Neuronal stem cell (in vitro differentiated cells): ENCODE results near the gene PIGT.
A peak's percentile ranks its signal among the peaks of the same experiment; 100 is the strongest.

Experiments
- DNase-seq: peaks from one replicate; pipeline ENCODE4 v3.0.0-alpha.2; 2013; ENCODE audit warnings: low spot score
- H2AFZ ChIP-seq: one replicate; pipeline ENCODE4 v1.6.1; 2013; ENCODE audit warnings: mild to moderate bottlenecking, low read length, inconsistent platforms
- H2AK5ac ChIP-seq: 2 replicates; pipeline ENCODE4 v1.6.1; 2013; ENCODE audit warnings: low read depth, mild to moderate bottlenecking, inconsistent platforms, low read length, moderate library complexity, mixed read lengths
- H2BK120ac ChIP-seq: 2 replicates; pipeline ENCODE4 v1.6.1; 2013; ENCODE audit warnings: low read depth, mild to moderate bottlenecking, inconsistent platforms, low read length, moderate library complexity, mixed read lengths
- H2BK12ac ChIP-seq: one replicate; pipeline ENCODE4 v1.6.1; 2013; ENCODE audit warnings: low read length, inconsistent platforms
- H2BK15ac ChIP-seq: 2 replicates; pipeline ENCODE4 v1.6.1; 2013; ENCODE audit warnings: mild to moderate bottlenecking, low read length, inconsistent platforms, mixed read lengths
- H2BK5ac ChIP-seq: one replicate; pipeline ENCODE4 v1.6.1; 2013; ENCODE audit warnings: inconsistent platforms, mild to moderate bottlenecking, low read length, moderate library complexity
- H3K14ac ChIP-seq: one replicate; pipeline ENCODE4 v1.6.1; 2013; ENCODE audit warnings: low read length, inconsistent platforms
- H3K18ac ChIP-seq: 2 replicates; pipeline ENCODE4 v1.6.1; 2013; ENCODE audit warnings: low read length, inconsistent platforms
- H3K23ac ChIP-seq: 2 replicates; pipeline ENCODE4 v1.6.1; 2013; ENCODE audit warnings: low read depth, mild to moderate bottlenecking, mixed read lengths, low read length, inconsistent platforms; ENCODE audit not compliant: poor library complexity
- H3K27ac ChIP-seq: replicated peaks from 3 replicates; pipeline ENCODE4 v1.5.1; 2013; ENCODE audit warnings: low read length, inconsistent platforms
- H3K27me3 ChIP-seq, 3 experiments: 2 replicates each; pipeline ENCODE4 v1.6.1; 2013; ENCODE audit warnings: low read length in 3 of 3, mild to moderate bottlenecking in 2 of 3, inconsistent platforms in 1 of 3, low read depth in 1 of 3, mixed read lengths in 1 of 3, moderate library complexity in 1 of 3; ENCODE audit not compliant: control insufficient read depth in 3 of 3, insufficient read depth in 3 of 3
- H3K36me3 ChIP-seq, 2 donors: replicated peaks in 1 of 2; 2 replicates each; pipeline ENCODE4 v1.6.1; 2013; ENCODE audit warnings: low read length in 2 of 2; ENCODE audit not compliant: control insufficient read depth in 2 of 2, insufficient read depth in 2 of 2
- H3K4ac ChIP-seq: 2 replicates; pipeline ENCODE4 v1.6.1; 2013; ENCODE audit warnings: inconsistent platforms, mild to moderate bottlenecking, low read length, moderate library complexity
- H3K4me1 ChIP-seq, 2 donors: 1 replicate in 1 of 2; 2 replicates in 1 of 2; pipeline ENCODE4 v1.6.1; 2013; ENCODE audit warnings: low read length in 2 of 2, low read depth in 1 of 2; ENCODE audit not compliant: control insufficient read depth in 2 of 2, insufficient read depth in 1 of 2
- H3K4me2 ChIP-seq: one replicate; pipeline ENCODE4 v1.6.1; 2013; ENCODE audit warnings: mild to moderate bottlenecking, low read length, inconsistent platforms; ENCODE audit not compliant: insufficient read depth, poor library complexity, severe bottlenecking
- H3K4me3 ChIP-seq, 2 donors: 2 replicates each; pipeline ENCODE4 v1.5.1; 2013; ENCODE audit warnings: low read length in 2 of 2, mild to moderate bottlenecking in 2 of 2, inconsistent platforms in 1 of 2, moderate library complexity in 1 of 2
- H3K79me1 ChIP-seq: one replicate; pipeline ENCODE4 v1.6.1; 2013; ENCODE audit warnings: low read depth, mild to moderate bottlenecking, inconsistent platforms, low read length, moderate library complexity
- H3K9ac ChIP-seq: one replicate; pipeline ENCODE4 v1.6.1; 2013; ENCODE audit warnings: mild to moderate bottlenecking, low read depth, low read length, inconsistent platforms; ENCODE audit not compliant: poor library complexity
- H3K9me3 ChIP-seq, 2 donors: replicated peaks in 1 of 2; 2 replicates each; pipeline versions ENCODE3 to v1.6.1; 2013; ENCODE audit warnings: low read length in 2 of 2, mild to moderate bottlenecking in 2 of 2, inconsistent platforms in 1 of 2, low read depth in 1 of 2, mixed read lengths in 1 of 2, moderate library complexity in 1 of 2; ENCODE audit not compliant: control insufficient read depth in 2 of 2, insufficient read depth in 1 of 2
- H4K8ac ChIP-seq: one replicate; pipeline ENCODE4 v1.6.1; 2013; ENCODE audit warnings: low read depth, mild to moderate bottlenecking, inconsistent platforms, low read length, moderate library complexity
- H4K91ac ChIP-seq: one replicate; pipeline ENCODE4 v1.6.1; 2013; ENCODE audit warnings: low read length, low read depth, mild to moderate bottlenecking, inconsistent platforms; ENCODE audit not compliant: poor library complexity
- WGBS, 2 donors: extraction: QIAGEN DNeasy Blood & Tissue Kit; methylation state at CpG; one replicate each; pipeline ENCODE4 v1.1.7; 2013; ENCODE audit warnings: missing lambda C conversion rate in 2 of 2, mixed read lengths in 1 of 2; ENCODE audit not compliant: insufficient read length in 2 of 2, insufficient replicate concordance in 1 of 2; ENCODE audit errors: extremely low coverage in 2 of 2; 5-methylcytosine and 5-hydroxymethylcytosine counted together

PIGT gene

GRCh38 chr20:45450097-45450818 lies 34.3 kb downstream of the PIGT start:
- no peak overlapping the region for H3K4me2 ChIP-seq

DNA sequence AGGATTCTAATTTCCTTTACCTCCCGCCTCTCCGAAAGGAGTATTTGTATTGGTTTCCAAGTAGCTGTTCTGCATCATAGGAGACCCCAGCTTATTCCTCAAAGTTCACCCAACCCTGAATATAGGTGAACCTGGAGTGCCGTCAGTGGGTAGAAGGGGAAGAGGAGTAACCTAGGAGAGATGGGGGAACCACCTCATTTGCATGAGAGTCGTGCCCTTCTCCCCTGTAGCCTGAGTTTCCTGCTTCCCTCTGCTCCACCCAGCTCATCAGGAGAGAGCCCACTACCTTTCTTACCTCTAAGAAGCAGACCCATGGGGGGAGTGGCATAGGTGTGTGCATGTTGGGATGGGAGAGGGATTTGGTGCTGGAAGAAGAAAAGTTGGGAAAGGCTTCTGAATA lies 36.3 kb downstream of the PIGT start:
- DNase-seq: no peak
- no CpG with 5 or more reads among the region's 4 CpGs for WGBS, 2 donors

More at GRCh38 chr20:45450097-45450818, 34.3 kb downstream of the PIGT start:
- H3K9me3 ChIP-seq: no peaks in the 10 kb centered on the region
- H3K14ac ChIP-seq: no peak overlapping the region
- no peak overlapping the region for H3K4me3 ChIP-seq
- H3K79me1 ChIP-seq: no peaks in the 10 kb centered on the region
- no peak for DNase-seq
- no peak overlapping the region for H2BK15ac ChIP-seq
- no peak overlapping the region for H4K8ac ChIP-seq
- no peak overlapping the region for H3K27ac ChIP-seq
- no peak overlapping the region for H4K91ac ChIP-seq
- no peak overlapping the region for H2AFZ ChIP-seq
- H3K4ac ChIP-seq: no peak overlapping the region
- H2BK5ac ChIP-seq: no peak overlapping the region
- H3K4me1 ChIP-seq: peaks cover 0 to 2% of the 10 kb centered on the region in 2 donors
- H3K23ac ChIP-seq: no peak overlapping the region
- peak overlapping the region; percentile 6 for H3K18ac ChIP-seq
- no peaks in the 10 kb centered on the region for H3K36me3 ChIP-seq
- H3K9ac ChIP-seq: no peak overlapping the region
- H3K27me3 ChIP-seq: no peaks in the 10 kb centered on the region
- H2AK5ac ChIP-seq: no peak overlapping the region
- no peak overlapping the region for H2BK12ac ChIP-seq
- WGBS, 2 donors: no CpG with 5 or more reads among the region's 5 CpGs
- no peak overlapping the region for H2BK120ac ChIP-seq

DNA sequence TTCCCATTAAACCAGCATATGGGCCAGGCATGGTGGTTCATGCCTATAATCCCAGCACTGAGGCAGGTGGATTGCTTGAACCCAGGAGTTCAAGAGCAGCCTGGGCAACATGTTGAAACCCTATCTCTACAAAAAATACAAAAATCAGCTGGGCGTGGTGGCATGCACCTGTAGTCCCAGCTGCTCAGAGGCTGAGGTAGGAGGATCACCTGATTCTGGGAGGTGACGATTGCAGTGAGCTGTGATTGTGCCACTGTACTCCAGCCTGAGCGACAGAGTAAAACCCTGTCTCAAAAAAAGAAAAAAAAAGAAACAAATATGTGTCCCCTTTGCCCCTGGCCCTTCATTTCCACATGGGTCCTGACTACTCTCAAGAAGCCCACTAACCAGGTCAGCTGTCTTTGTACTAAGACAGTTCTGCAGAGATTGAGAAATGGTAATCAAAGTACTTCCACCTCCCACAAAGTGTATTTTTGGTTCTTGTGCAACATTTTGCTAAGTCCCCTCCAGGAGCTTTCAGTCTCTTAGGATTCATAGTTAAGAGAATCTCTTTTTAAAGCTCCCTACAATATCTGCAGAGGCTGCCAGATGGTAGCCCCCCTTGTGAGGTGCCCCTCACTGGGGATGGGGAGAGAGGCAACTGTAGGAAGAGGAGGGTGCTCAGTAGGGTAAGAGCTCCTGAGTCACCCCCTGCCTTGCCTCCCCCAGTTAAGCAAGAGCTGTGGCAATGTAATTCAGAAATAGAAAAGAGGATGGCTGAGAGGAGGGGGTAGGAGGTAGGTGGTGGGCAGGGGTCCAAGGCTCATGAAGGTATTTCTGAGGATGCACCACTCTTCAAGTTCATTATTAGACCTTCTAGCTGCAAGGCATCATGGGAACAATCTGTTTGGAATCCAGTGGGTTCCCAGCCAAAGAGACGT lies 37.1 kb downstream of the PIGT start:
- no peak overlapping the region for H3K4me2 ChIP-seq
- no peak overlapping the region for H2BK120ac ChIP-seq
- H3K23ac ChIP-seq: no peak overlapping the region
- H2BK15ac ChIP-seq: no peak overlapping the region
- H2AK5ac ChIP-seq: no peak overlapping the region
- H4K91ac ChIP-seq: no peak overlapping the region
- H3K14ac ChIP-seq: no peak overlapping the region
- H3K79me1 ChIP-seq: no peaks in the 10 kb centered on the region
- H3K9ac ChIP-seq: no peak overlapping the region
- H4K8ac ChIP-seq: no peak overlapping the region
- no peak overlapping the region for H3K4me3 ChIP-seq
- no CpG with 5 or more reads among the region's 4 CpGs for WGBS, 2 donors
- H3K9me3 ChIP-seq: no peaks in the 10 kb centered on the region
- no peak overlapping the region for H2AFZ ChIP-seq
- no peaks in the 10 kb centered on the region for H3K27me3 ChIP-seq
- H3K4me1 ChIP-seq: peaks cover 0 to 2% of the 10 kb centered on the region in 2 donors
- H3K18ac ChIP-seq: no peak overlapping the region
- DNase-seq: no peak
- H2BK12ac ChIP-seq: no peak overlapping the region
- no peaks in the 10 kb centered on the region for H3K36me3 ChIP-seq
- no peak overlapping the region for H2BK5ac ChIP-seq
- H3K27ac ChIP-seq: no peak overlapping the region
- H3K4ac ChIP-seq: no peak overlapping the region

More for the DNA sequence above, 36.3 kb downstream of the PIGT start:
- H3K9ac ChIP-seq: no peak overlapping the region
- no peak overlapping the region for H3K27ac ChIP-seq
- H3K27me3 ChIP-seq: no peaks in the 10 kb centered on the region
- H3K9me3 ChIP-seq: no peaks in the 10 kb centered on the region
- H2BK5ac ChIP-seq: no peak overlapping the region
- H4K91ac ChIP-seq: no peak overlapping the region
- no peak overlapping the region for H2BK15ac ChIP-seq
- no peak overlapping the region for H3K14ac ChIP-seq
- no peak overlapping the region for H3K23ac ChIP-seq
- no peak overlapping the region for H2BK12ac ChIP-seq
- H3K4me3 ChIP-seq: no peak overlapping the region
- H4K8ac ChIP-seq: no peak overlapping the region
- H3K36me3 ChIP-seq: no peaks in the 10 kb centered on the region
- H3K18ac ChIP-seq: no peak overlapping the region
- H2AFZ ChIP-seq: no peak overlapping the region
- H2BK120ac ChIP-seq: no peak overlapping the region
- no peak overlapping the region for H3K4me2 ChIP-seq
- H3K4me1 ChIP-seq: peaks cover 0 to 2% of the 10 kb centered on the region in 2 donors
- no peaks in the 10 kb centered on the region for H3K79me1 ChIP-seq
- H2AK5ac ChIP-seq: no peak overlapping the region
- H3K4ac ChIP-seq: no peak overlapping the region

GRCh38 chr20:45456632-45457031 lies 40.7 kb downstream of the PIGT start:
- Histone ChIP-seq H3K79me1 (no peaks in the 10 kb centered on the region), H3K4me1 (peaks cover 0 to 2% of the 10 kb centered on the region in 2 donors), H2BK120ac (no peak overlapping the region), H3K23ac (no peak overlapping the region), H2AFZ (no peak overlapping the region), H3K4me2 (no peak overlapping the region), H2BK15ac (no peak overlapping the region), H2BK5ac (no peak overlapping the region), H3K9ac (no peak overlapping the region), H3K18ac (no peak overlapping the region), H3K4ac (no peak overlapping the region), H4K8ac (no peak overlapping the region), H3K9me3 (no peaks in the 10 kb centered on the region), H2BK12ac (no peak overlapping the region), H3K4me3 (no peak overlapping the region), H4K91ac (no peak overlapping the region), H3K27ac (no peak overlapping the region), H3K27me3 (peaks cover 0 to 6% (median 0%) of the 10 kb centered on the region in 3 experiments), H3K14ac (no peak overlapping the region), H2AK5ac (no peak overlapping the region), H3K36me3 (no peaks in the 10 kb centered on the region)
- no CpG with 5 or more reads among the region's 6 CpGs for WGBS, 2 donors
- peak; percentile 20 for DNase-seq
